ENCODE results near the gene DNAJB6.
"Not testable (repeated sequence)": the region's sequence is repeated elsewhere in the genome, so short reads cannot be mapped to it uniquely, and the experiment has no call there.

Gene DNAJB6

DNA sequence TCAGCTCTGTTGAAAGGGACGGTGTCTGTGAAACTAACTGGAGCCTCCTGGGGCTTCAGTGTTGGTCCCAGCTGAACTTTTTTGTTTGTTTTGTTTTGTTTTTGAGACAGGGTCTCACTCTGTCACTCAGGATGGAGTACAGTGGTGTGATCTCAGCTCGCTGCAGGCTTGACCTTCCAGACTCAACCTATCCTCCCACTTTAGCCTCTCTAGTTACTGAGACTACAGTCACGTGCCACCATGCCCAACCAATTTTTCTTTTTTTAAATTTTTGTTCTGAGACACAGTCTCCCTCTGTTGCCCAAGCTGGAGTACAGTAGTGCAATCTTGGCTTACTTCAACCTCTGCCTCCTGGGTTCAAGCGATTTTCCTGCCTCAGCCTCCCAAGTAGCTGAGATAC is 13.4 kb upstream of the DNAJB6 start:
- DNase-seq (ENCODE audit: low read depth in 2 of 2), result no peak

DNA sequence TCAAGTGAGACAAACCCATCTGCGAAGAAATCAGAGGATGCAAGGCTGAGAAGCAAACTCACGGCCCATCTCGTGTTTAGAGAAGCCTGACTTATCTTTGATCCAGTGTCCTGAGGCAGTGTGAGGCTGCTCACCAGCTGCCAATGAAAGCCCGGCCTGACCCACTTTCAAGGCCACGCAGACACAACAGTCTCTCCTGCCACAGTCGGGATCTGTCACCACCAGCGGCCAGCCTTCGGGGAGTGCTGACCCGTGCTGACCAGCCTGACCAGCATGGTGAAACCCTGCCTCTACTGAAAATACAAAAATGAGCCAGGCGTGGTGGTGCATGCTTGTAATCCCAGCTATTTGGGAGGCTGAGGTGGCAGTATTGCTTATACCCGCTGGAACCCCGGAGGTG is 7.4 kb upstream of the DNAJB6 start:
- DNase-seq (ENCODE audit: low read depth in 2 of 2), result no peak

DNA sequence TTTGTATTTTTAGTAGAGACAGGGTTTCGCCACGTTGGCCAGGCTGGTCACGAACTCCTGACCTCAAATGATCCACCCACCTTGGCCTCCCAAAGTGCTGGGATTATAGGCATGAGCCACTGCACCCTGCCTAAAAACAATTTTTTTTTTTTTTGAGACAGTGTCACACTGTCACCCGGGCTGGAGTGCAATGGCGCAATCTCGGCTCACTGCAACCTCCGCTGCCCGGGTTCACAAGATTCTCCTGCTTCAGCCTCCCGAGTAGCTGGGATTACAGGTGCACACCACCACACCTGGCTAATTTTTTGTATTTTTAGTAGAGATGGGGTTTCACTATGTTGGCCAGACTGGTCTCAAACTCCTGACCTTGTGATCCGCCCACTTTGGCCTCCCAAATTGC is 6.2 kb upstream of the DNAJB6 start:
- not testable (repeated sequence) for DNase-seq (ENCODE audit: low read depth in 2 of 2)

DNA sequence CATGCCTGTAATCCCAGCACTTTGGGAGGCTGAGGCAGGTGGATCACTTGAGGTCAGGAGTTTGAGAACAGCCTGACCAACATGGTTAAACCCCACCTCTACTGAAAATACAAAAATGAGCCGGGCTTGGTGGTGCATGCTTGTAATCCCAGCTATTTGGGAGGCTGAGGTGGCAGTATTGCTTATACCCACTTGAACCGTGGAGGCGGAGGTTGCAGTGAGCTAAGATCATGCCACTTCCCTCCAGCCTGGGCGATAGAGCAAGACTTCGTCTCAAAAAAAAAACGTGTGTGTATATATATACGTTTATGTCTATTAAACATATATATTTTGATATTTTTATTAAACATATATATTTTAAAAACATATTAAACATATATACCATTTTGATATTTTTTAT is 5.8 kb upstream of the DNAJB6 start:
- not testable (repeated sequence) for DNase-seq (ENCODE audit: low read depth in 2 of 2)

DNA sequence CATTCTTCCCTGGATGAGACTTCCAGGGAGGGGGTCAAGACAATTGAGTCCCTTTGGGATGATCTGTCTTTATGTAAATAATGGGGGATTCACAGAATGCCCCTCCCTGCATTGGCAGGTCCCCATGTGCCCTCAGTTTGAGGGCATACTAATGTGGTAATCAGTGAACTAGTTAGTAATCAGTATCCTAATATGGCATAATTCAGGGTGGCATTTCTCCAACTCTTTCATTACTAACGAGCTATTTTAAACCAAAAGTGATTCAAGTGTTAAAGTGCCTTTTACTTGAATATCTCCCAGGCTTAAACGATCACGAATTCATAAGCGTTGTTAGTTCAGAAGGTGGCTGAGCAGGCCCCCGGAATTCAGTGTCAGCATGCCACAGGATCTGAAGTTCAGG is 1.6 kb upstream of the DNAJB6 start:
- DNase-seq (ENCODE audit: low read depth in 2 of 2), result no peak

DNA sequence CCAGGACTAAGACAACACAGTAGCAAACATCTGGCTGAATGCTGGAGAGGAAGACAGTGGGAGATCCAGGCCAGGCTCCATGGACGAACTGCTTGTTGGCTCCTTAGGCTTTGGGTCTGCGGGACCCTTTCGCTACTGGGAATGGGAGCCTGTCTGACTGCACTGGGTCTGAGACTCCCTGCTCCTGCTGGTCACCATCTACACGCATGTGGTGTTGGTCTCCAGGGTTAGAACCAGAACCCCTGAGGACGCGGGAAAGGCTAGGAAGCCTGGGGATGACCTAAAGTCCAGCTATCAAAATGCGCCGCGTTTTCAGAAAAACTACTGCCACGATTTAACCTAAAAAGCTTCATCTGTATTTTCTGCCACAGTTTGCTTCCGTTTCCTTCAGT is 817 bp upstream of the DNAJB6 start:
- DNase-seq (ENCODE audit: low read depth in 2 of 2), result no peak

DNA sequence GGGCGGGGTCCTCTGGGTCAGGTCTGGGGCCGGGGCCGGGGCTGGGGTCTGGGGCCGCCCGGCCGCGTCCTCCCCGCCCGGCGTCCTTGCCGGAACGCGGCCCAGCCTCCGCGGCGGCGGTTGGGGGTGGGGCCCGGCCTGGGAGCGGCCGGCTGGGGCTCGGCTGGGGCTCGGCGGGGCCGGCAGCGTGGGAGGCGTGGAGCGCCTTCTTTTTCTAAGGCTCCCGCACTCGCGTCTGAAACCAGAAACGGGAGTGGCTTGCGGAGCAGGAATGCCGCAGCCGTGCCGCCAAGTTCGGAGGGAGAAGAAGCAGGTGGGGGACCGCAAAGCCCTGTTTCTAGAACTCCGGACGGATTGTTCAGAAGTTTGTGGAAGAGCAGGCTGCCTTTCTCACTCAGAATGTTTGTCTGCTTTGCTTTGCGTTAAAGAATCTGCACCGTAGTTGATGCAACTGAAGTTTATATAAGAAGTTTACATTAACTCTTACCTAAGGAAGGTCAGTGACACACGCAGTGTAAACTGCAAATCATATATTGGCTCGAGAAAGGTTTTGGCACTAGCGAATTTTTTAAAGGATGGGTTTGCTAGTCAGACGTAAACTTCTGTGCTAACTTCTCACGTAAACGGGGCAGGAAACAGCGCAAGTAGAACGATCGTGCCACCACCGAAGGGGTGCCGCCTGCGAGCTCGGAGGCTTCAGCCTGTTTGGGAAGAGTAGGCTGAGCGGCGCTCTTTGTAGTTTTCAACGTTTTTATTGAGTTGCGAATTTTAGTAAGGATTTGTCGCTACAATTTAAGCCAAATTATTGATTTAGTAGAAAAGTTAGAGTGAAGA is 729 bp downstream of the DNAJB6 start:
- DNase-seq (ENCODE audit: low read depth in 2 of 2), result peak; percentile 63 to 72

DNA sequence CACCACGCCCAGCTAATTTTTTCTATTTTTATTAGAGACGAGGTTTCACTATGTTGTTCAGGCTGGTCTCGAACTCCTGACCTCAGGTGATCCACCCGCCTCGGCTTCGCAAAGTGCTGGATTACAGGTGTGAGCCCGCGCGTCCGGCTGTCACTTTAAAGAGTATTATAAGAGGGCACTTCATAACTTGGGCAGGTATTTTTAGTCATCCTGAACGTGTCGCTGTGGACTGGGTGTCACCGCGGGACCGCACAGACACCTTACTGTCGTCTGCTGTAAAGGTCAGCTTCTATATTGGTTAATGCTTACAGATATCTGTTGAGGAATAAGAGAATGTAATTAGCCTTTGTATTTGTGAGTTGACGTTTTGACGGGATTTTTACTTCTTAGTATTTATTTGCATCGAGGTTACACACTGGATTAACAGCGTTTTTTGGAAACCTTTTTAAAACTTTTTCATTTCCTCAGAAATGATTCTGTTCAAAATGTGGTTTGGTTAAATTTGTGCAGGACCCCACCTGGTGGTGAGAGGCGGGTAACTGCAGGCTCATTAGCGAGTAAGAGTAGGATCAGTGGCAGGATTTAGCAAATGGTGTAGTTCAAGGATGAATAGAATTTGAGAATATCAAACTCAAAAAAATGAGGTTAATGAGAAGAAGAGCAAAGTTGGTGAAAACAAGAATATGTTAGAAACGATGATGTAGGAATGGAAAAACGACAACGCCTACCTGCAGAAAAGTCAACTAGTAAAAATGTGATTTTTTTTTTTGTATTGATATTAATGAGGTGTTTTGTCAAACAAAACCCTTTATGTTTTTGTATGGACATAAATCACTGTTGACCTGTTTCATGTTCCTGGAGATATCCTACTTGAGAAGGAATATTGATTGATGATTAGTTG is 3.2 kb downstream of the DNAJB6 start:
- peak; percentile 20 to 36 for DNase-seq (ENCODE audit: low read depth in 2 of 2)

DNA sequence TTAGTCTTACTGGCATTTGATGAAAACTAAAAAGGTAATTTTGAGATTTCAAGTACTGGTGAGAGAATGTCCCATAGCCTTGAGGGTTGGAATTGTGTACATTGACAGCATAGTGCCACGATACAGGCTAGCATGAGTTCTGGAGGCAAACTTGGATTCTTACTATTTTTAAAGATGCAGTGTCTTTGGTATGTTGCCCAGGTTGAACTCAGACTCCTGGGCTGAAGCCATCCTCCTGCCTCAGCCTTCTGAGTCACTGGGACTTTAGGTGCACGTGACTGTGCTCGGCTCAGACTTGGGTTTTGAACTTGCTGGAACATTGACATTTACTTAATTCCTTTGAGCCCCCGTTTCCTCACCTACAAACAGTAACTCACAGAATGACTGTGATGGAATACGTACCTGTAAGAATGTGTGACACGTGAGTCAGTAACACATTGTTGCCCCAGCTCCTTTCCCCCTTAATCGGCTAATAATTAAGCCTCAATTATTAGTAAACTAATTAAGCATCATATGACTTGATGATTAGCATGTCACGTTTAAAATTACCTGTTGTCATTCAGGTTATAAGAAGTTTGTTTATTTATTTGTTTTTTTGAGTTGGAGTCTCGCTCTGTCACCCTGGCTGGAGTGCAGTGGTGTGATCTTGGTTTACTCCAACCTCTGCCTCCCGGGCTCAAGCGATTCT is 10.6 kb downstream of the DNAJB6 start:
- DNase-seq (ENCODE audit: low read depth in 2 of 2), result no peak

DNA sequence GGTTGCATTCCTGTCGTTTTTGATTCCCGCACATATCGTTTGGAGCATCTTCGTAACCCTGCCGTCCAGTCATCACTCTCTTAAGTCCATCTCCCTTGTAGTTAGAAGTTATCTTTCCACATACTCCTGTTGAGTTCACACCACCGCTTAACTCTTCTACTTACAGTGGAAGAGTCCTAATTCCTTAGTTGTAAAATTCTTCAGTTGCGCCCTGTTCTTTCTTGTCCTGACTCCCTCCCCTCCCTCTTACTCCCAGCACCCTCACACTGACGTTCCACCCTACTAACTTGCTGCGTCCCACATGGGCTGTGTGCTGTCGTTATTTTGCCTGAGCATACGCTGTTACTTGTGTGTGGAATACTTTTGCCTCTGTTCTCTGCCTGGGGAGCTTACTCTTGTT is 11.7 kb downstream of the DNAJB6 start:
- no peak for DNase-seq (ENCODE audit: low read depth in 2 of 2)

DNA sequence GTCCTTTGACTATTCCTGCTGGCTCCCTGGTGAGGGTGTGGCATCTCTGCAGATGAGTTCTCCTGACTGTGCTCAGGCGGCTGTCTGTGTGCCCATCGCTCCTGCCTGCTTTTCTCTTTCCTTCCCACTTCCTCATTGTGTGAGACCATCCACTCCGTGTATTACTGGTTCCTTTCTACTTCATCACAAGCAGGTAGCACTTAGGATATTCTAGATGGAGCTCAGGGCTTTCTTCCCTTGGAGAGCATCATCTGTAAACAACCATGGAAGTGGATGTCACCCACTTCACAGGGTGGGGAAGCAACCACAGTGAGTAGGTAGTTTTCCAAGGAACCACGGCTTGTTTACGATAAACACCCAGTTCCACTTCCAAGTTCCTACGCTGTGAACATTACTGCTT is 15.7 kb downstream of the DNAJB6 start:
- DNase-seq (ENCODE audit: low read depth in 2 of 2), result no peak

DNA sequence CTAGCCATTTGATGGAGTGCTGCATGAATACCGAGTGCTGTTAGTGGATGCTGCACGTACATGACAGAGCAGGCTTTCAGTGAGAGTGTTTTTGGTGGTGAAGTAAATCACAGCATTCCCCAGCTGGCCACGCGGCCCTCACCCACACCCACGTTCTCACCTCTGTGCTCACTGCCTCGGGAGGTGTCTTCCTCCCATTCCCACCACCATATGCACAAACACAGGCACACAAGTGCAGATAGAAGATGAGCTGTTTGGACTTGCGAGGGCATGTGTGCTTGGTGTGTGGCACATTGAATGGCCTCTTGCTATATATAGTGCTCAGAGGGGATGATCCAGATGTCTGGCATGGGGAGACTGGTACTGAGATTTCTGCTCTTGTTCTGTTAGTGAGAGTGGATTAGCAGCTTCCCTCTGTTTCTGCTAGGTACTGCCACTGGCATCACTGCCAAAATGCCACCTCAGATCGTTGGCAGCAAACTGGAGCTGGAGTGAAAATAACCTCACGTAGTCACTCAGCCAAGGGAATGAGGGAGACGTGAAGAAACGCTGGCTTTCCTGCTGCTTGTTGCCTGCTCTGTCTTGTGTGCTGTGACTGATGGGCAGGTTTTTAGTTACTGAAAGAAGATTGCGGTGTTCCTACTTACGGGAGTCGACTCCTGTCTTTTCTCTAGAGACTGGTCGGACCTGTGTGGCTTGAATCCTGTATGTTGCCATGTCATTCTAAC is 19.1 kb downstream of the DNAJB6 start:
- no peak for DNase-seq (ENCODE audit: low read depth in 2 of 2)

DNA sequence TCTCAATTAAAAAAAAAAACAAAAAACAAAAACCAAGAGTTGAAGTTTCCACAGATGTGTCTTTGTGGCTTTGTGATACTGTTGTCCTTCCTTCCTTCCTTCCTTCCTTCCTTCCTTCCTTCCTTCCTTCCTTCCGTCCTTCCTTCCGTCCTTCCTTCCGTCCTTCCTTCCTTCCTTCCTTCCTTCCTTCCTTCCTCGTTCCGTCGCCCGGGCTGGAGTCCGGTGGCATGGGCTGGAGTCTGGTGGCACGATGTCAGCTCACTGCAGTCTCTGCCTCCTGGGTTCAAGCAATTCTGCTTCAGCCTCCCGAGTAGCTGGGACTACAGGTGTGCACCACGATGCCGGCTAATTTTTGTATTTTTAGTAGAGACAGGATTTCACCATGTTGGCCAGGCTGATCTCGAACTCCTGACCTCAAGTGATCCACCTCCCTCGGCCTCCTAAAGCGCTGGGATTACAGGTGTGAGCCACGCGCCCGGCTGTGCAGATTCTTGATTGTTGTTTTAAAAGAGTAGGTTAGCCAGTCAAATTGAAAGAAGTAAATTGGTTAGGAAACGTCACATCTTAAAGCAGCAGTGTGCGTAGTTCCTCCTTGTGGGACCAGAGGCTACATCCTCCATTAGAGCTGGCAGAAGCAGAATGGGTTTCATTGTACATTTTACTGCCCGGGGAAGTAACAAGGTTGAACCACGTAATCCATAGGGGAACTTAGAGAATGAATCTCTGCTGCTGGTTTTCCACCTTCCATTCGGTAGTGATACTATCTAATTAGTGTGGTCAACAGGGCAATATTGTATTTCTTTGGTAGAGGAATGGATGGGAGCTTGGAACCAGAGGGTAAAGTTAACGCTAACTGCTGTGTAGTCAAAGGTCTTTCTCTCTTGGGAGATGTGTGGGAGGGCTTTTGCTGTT is 20.6 kb downstream of the DNAJB6 start:
- no peak for DNase-seq (ENCODE audit: low read depth in 2 of 2)

DNA sequence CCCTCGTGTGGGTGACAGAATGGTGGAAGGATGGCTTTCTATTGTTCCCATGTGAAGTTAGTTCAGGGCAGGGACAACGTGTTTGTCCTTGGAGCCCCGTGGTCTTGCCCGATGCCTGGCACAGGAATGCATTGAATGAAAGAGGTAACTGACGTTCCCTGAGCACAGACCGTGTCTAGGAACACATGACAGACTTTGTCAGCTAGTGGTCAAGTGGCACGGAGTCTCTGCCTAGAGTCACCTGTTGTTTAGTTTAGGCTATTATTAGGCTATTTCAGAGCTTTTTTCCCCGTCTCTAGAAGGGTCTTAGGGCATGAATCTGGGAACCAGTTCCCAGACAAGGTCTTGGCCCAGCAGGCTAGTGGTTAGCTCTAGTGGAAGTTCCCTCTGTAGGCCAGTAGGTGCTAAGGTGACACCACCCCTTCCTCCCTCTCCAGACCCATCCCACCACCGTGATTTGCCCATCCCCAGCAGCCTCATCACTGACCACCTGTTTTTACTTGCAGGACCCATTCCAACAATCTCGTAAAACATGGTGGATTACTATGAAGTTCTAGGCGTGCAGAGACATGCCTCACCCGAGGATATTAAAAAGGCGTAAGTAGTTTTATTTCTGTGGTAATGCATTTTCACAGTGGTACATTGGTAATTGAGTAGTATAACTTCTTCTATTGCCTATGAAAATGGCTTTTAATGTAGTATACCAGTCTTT is 21.4 kb downstream of the DNAJB6 start:
- no peak for DNase-seq (ENCODE audit: low read depth in 2 of 2)

DNA sequence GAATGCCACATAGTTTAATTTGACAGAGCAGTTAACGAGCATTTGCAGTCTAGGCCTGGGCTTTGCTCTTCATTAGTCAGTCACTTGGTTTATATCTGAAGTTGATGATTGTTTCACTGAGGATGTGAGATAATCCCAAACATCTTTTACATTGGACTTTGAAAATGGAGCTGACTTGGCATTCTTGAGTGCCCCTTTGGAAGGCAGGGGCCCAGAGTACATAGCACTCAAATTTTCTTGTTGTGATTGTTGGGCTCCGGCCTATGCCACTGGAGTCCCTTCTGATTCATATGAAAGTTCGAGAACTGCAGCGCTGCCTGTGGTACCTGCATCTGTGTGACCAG is 21.9 kb downstream of the DNAJB6 start:
- DNase-seq (ENCODE audit: low read depth in 2 of 2), result no peak

DNA sequence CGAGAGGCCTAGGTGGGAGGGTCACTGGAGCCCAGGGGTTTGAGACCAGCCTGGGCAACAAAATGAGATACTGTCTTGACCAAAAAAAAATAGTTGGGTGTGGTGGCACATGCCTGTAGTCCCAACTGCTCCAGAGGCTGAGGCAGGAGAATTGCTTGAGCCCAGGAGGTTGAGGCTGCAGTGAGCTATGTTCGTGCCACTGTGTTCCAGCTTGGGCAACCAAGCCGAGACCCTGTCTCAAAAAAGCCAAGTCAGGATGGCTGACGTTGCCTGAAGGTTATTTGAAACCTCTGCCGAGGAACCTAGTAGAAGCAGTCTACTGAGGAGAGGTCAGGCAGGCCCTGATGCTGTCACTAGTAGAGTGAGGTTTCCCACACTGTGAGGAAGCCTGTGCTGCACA is 22.8 kb downstream of the DNAJB6 start:
- DNase-seq (ENCODE audit: low read depth in 2 of 2), result no peak

DNA sequence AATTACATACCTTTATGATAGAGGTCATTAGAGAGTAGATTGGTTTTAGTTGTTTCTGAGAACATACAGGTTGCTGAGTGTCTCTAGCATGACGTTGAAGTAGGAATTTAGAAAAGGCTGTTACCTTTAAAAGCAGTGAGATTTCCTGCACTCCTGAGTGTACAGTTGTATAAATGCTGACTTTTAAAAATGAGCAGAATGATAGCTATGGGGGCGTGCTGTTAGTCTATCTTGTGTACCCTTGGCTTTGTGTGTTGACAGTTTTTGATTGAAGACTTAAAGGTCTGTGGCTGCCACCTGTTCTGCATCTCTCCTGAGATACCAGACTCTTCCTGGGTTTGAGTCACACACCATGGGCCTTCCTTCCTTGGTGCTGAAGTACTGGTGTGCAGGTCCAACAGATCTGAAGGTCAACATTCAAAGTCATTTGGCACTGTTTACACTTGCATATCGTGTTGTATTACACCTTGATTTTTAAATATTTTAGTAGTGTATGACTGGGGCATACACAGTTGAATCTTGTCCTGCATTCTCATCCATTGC is 23.8 kb downstream of the DNAJB6 start:
- no peak for DNase-seq (ENCODE audit: low read depth in 2 of 2)

DNA sequence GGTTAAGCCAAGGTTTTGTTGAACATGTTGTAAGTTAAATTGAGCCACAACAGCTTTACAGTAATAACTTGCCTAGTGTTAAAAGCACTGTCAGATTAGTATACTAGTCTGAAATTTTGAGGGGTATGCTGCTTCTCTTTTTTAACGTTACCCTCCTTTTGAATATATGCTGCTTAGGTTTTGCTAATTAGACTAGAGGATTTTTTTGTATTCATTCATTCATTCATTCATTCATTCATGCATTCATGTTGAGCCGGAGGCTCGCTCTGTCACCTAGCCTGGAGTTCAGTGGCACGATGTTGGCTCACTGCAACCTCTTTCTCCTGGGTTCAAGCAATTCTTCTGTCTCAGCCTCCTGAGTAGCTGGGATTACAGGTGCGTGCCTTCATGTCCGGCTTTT is 24.7 kb downstream of the DNAJB6 start:
- DNase-seq (ENCODE audit: low read depth in 2 of 2), result no peak

DNA sequence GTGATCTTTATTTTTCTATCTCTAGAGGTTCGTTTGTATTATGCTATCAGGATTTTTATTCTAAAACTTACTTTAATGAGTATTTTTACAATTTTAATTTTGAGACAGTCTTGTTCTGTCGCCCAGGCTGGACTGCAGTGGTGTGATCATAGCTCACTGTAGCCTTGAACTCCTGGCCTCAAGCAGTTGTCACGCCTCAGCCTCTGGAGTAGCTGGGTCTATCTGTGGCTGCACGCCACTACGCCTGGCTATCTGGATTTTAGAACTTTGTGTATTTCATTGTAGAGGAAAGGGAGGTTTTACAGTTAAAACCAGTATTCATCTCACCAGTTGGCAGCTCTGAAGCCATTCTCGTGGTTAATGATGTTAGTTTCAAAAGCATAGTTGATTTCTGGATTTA is 25.9 kb downstream of the DNAJB6 start:
- no peak for DNase-seq (ENCODE audit: low read depth in 2 of 2)

DNA sequence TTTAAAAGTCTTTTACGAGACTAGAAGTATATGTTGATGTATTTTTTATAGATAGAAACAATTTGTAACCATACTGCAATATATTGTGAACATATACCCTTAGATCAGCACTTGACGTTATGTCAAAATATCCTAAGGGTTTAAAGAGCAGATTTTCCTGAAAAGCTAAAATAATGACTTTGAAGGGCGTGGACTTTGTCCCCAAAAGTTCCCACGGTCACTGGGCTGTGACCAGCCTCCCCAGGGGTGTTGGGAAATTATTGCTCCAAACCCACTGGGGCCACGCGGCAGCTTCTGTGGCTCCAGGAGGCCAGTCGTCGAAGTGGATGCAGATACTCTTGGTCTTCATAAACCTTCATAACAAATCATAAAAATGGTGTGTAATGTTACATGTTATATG is 29.9 kb downstream of the DNAJB6 start:
- DNase-seq (ENCODE audit: low read depth in 2 of 2), result no peak

All from stimulated activated CD8-positive, alpha-beta memory T cell treated with anti-CD3 and anti-CD28 coated beads, Interleukin-15, amount 100 ng/mL, for 48 hours (primary cell).